Placental epithelial cell (primary cell): ENCODE measurements around the gene SYNPR. TPM values are rescaled to one million over a fixed set of nuclear protein-coding genes. Genes with fewer than 3 reads are reported as not detected.

ENCODE experiments used
- small RNA-seq: library from RNA; depleted of rRNA; stranded (forward); fragments of <200 nt; gene quantifications from one replicate; pipeline ENCODE3, GENCODE V24; 2012
- total RNA-seq: library from RNA; depleted of rRNA; stranded (reverse); fragments of >200 nt; gene quantifications from 2 replicates; pipeline ENCODE4 v1.2.3, GENCODE V29; 2012

The SYNPR gene
- total RNA-seq: not detected in 2 replicates

GRCh38 chr3:63278171-63279004 lies at the start of gene SYNPR:
SYNPR (plus strand) TSS chr3:63278308.

DNA sequence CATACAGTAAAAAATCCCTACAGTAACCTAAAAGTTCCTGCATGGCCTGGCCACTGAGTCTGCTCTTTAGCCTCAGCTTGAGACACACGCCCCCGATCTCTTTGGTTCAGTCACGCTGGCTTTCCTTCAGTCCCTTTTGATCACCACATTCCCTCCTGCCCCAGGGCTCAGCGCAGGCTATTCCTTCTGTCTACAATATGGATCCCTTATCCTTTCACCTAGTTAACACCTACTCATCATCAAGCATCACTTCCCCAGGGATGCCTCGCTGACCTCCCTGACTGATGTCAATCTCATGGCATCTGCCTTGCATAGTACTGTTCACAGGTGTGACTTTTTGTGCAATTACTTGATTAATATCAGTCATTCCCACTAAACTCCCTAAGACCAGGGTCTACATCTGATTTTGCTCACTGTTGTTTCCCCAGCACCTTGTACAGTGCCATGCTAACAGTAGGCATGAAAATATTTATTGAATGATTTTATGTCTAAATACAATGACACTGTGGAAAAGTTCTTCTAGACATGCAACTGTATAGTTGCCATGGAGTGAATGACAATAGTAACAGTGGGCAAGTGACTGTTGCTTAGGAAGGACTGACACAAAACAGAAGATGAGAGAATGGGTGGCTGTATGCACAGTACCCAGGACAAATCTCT lies 374.1 kb downstream of the SYNPR start, which contains the start of gene SNTN:
Gene SNTN, plus strand, starts transcription at position 610 of the 660 bp plus-strand sequence. Its CDS starts 13 bp downstream, at position 623.

Small RNA genes within 50 kb of the gene (small RNA-seq; reads per million reads assigned to genes)
- gene RNA5SP134: 0.23 reads per million
